GM12878 (cell line): Measurements from ENCODE around the gene ZNF709. TPM values are rescaled to one million over a fixed set of nuclear protein-coding genes. Genes with fewer than 3 reads are reported as not detected.

Experiments
- MYC ChIP-seq: IDR thresholded peaks from 2 replicates; pipeline ENCODE4 v1.6.1; 2011; ENCODE audit warnings: mild to moderate bottlenecking, low read length, moderate library complexity, inconsistent platforms; ENCODE audit not compliant: insufficient read depth, insufficient replicate concordance, insufficient read length, severe bottlenecking
- polyA plus RNA-seq, 11 experiments: library from polyadenylated mRNA; depleted of rRNA in 4 of 11; unstranded in 6 of 11; stranded (reverse) in 5 of 11; fragments of >200 nt; fragmentation: Nextera tagmentation in 4 of 11; fragmentation: Illumina TruSeq in 1 of 11; extraction: Ambion mirVana in 4 of 11; extraction: Trizol in 1 of 11; gene quantifications; 1 replicate in 1 of 11; 2 replicates in 10 of 11; pipeline versions ENCODE4 v1.2.1 to v1.2.3, GENCODE V29; 2011 to 2016; ENCODE audit warnings: inconsistent platforms in 2 of 11, missing spikeins in 2 of 11, low read depth in 1 of 11
- total RNA-seq, 4 experiments: library from RNA; depleted of rRNA in 3 of 4; stranded (reverse); fragments of >200 nt in 3 of 4; fragmentation: Illumina TruSeq in 1 of 4; extraction: Trizol in 1 of 4; gene quantifications; 2 replicates each; pipeline versions ENCODE4 v1.2.1 to v1.2.3, GENCODE V29; 2013 to 2021
- TF ChIP-seq, protein P1 (sequence below): fragments of 450-650 bp; formaldehyde crosslinking; IDR thresholded peaks from 2 replicates; pipeline ENCODE4 v1.5.0; 2022; ENCODE audit warnings: mild to moderate bottlenecking, missing genetic modification characterization
- TF ChIP-seq, protein P2 (sequence below): fragments of 450-650 bp; IDR thresholded peaks from 2 replicates; pipeline ENCODE4 v1.6.1; 2017; ENCODE audit warnings: mild to moderate bottlenecking, moderate library complexity

The ZNF709 gene
- total and polyA plus RNA-seq, 10 of the 15 experiments (the other 5 are each of a cell fraction or from before 2014, with no cell fraction given), result 0.27 to 2.5 (median 1.5) TPM

DNA sequence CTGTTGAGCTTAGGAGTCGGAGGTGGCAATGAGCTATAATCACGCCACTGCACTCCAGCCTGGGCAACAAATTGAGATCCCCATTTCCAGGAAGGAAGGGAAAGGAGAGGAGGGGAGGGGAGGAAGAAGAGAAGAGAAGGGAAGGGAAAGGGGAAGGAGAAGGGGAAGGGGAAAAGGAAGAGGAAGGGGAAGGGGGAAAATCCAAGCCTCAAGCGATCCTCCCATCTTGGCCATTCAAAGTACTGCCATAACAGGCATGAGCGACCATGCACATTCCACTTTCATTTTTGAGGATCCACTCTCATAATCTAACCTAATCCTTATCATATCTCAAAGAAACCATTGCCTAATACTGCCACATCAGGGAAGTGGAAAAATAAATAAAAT, 58.7 kb downstream of the ZNF709 start (continued):
- TF ChIP-seq, protein P1, sequence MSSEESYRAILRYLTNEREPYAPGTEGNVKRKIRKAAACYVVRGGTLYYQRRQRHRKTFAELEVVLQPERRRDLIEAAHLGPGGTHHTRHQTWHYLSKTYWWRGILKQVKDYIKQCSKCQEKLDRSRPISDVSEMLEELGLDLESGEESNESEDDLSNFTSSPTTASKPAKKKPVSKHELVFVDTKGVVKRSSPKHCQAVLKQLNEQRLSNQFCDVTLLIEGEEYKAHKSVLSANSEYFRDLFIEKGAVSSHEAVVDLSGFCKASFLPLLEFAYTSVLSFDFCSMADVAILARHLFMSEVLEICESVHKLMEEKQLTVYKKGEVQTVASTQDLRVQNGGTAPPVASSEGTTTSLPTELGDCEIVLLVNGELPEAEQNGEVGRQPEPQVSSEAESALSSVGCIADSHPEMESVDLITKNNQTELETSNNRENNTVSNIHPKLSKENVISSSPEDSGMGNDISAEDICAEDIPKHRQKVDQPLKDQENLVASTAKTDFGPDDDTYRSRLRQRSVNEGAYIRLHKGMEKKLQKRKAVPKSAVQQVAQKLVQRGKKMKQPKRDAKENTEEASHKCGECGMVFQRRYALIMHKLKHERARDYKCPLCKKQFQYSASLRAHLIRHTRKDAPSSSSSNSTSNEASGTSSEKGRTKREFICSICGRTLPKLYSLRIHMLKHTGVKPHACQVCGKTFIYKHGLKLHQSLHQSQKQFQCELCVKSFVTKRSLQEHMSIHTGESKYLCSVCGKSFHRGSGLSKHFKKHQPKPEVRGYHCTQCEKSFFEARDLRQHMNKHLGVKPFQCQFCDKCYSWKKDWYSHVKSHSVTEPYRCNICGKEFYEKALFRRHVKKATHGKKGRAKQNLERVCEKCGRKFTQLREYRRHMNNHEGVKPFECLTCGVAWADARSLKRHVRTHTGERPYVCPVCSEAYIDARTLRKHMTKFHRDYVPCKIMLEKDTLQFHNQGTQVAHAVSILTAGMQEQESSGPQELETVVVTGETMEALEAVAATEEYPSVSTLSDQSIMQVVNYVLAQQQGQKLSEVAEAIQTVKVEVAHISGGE, result no peak
- no peak for TF ChIP-seq MYC
- TF ChIP-seq, protein P2, sequence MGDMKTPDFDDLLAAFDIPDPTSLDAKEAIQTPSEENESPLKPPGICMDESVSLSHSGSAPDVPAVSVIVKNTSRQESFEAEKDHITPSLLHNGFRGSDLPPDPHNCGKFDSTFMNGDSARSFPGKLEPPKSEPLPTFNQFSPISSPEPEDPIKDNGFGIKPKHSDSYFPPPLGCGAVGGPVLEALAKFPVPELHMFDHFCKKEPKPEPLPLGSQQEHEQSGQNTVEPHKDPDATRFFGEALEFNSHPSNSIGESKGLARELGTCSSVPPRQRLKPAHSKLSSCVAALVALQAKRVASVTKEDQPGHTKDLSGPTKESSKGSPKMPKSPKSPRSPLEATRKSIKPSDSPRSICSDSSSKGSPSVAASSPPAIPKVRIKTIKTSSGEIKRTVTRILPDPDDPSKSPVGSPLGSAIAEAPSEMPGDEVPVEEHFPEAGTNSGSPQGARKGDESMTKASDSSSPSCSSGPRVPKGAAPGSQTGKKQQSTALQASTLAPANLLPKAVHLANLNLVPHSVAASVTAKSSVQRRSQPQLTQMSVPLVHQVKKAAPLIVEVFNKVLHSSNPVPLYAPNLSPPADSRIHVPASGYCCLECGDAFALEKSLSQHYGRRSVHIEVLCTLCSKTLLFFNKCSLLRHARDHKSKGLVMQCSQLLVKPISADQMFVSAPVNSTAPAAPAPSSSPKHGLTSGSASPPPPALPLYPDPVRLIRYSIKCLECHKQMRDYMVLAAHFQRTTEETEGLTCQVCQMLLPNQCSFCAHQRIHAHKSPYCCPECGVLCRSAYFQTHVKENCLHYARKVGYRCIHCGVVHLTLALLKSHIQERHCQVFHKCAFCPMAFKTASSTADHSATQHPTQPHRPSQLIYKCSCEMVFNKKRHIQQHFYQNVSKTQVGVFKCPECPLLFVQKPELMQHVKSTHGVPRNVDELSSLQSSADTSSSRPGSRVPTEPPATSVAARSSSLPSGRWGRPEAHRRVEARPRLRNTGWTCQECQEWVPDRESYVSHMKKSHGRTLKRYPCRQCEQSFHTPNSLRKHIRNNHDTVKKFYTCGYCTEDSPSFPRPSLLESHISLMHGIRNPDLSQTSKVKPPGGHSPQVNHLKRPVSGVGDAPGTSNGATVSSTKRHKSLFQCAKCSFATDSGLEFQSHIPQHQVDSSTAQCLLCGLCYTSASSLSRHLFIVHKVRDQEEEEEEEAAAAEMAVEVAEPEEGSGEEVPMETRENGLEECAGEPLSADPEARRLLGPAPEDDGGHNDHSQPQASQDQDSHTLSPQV, result no peak
